HFFc6 (cell line): Measurements from ENCODE around the gene ZER1. TPM values are rescaled to one million over a fixed set of nuclear protein-coding genes. Genes with fewer than 3 reads are reported as not detected.

Source experiments
- DNase-seq: peaks from one replicate; pipeline ENCODE4 v3.0.0-alpha.2; 2018
- H3K27ac Mint-ChIP-seq: 2 replicates; pipeline ENCODE4 v1.8.0; 2020; ENCODE audit warnings: mild to moderate bottlenecking, mixed read lengths
- H3K27me3 Mint-ChIP-seq: 2 replicates; pipeline ENCODE4 v1.8.0; 2021; ENCODE audit warnings: mild to moderate bottlenecking, moderate library complexity, mixed read lengths; ENCODE audit not compliant: insufficient read depth
- H3K36me3 Mint-ChIP-seq: 2 replicates; pipeline ENCODE4 v1.8.0; 2021; ENCODE audit warnings: low read depth, mixed read lengths
- H3K4me1 Mint-ChIP-seq: 2 replicates; pipeline ENCODE4 v1.8.0; 2020; ENCODE audit warnings: low read depth, mixed read lengths
- H3K4me3 Mint-ChIP-seq: 2 replicates; pipeline ENCODE4 v1.8.0; 2020; ENCODE audit warnings: mild to moderate bottlenecking, moderate library complexity, mixed read lengths
- H3K9me3 Mint-ChIP-seq: 2 replicates; pipeline ENCODE4 v1.8.0; 2020; ENCODE audit warnings: mild to moderate bottlenecking, mixed read lengths
- CTCF ChIP-seq: fragments of 200-600 bp; sonication (generic); IDR thresholded peaks from 2 replicates; pipeline ENCODE4 v1.5.0; 2021; ENCODE audit warnings: antibody characterized with exemption, mild to moderate bottlenecking
- total RNA-seq, 6 experiments: library from RNA; stranded (reverse); fragmentation: NEBNext Ultra II Directional; extraction: Animal tissue kit (Norgen Biotek cat#: 25700); gene quantifications; 2 replicates in 1 of 6; 3 replicates in 5 of 6; pipeline ENCODE4 v1.2.3, GENCODE V29; 2021

The ZER1 gene
- total RNA-seq, 6 experiments from 2014 or later, result 32.5 to 47.6 (median 37.8) TPM

DNA sequence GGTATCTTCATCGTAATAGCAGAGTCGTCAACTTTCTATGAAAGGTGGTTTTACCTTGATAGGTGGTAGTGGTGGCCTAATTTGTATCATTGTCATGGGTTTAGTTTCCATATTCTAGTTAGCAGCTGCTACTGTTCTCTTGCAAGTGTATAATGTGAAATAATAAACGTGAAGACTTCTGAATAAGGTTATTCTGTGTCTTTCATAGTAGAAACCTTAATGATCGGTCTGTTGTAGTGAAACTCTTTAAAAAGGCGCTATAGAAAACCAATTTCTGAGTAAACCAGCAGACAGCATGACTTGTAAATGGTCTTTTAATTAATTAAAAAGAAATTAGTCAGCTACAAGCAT lies 81.1 kb downstream of the ZER1 start:
- peak overlapping the region; percentile 82 for H3K27ac Mint-ChIP-seq
- peaks cover 34% of the 10 kb centered on the region for H3K4me1 Mint-ChIP-seq
- peaks cover 5% of the 10 kb centered on the region for H3K27me3 Mint-ChIP-seq
- no peak for DNase-seq
- no peak for TF ChIP-seq CTCF
- H3K4me3 Mint-ChIP-seq, result peak overlapping the region; percentile 97
- H3K9me3 Mint-ChIP-seq, result no peaks in the 10 kb centered on the region
- H3K36me3 Mint-ChIP-seq, result peaks cover 36% of the 10 kb centered on the region

GRCh38 chr9:128689820-128690683 lies 81.7 kb downstream of the ZER1 start:
- peaks cover 40% of the 10 kb centered on the region for H3K4me1 Mint-ChIP-seq
- H3K9me3 Mint-ChIP-seq, result no peaks in the 10 kb centered on the region
- peaks cover 33% of the 10 kb centered on the region for H3K36me3 Mint-ChIP-seq
- peak overlapping the region; percentile 82 for H3K27ac Mint-ChIP-seq
- H3K27me3 Mint-ChIP-seq, result peaks cover 5% of the 10 kb centered on the region
- no peak for TF ChIP-seq CTCF
- H3K4me3 Mint-ChIP-seq, result peak overlapping the region; percentile 97
- no peak for DNase-seq

- TF ChIP-seq CTCF, result no peak
- Mint-ChIP-seq H3K9me3 (no peaks in the 10 kb centered on the region), H3K4me1 (peaks cover 47% of the 10 kb centered on the region), H3K4me3 (peak overlapping the region; percentile 41; the same call in 1 of the 2 replicates), H3K36me3 (peaks cover 27% of the 10 kb centered on the region), H3K27ac (peak overlapping the region; percentile 55; the same call in 1 of the 2 replicates), H3K27me3 (peaks cover 5% of the 10 kb centered on the region)
- DNase-seq, result no peak
Measured at GRCh38 chr9:128689293-128689774, 82.4 kb downstream of the ZER1 start.

- Mint-ChIP-seq H3K9me3 (no peaks in the 10 kb centered on the region), H3K27me3 (peaks cover 5% of the 10 kb centered on the region), H3K27ac (peak within 1 kb of the TSS; percentile 83), H3K4me1 (peaks cover 52% of the 10 kb centered on the region), H3K36me3 (peaks cover 24% of the 10 kb centered on the region), H3K4me3 (peak within 1 kb of the TSS; percentile 97)
- peak; percentile 81 for DNase-seq
- no peak for TF ChIP-seq CTCF
Measured at GRCh38 chr9:128688501-128689292, 83.0 kb downstream of the ZER1 start, which contains the start of gene SET. SET (plus strand) TSS chr9:128689222; CDS start chr9:128689583, 361 bp downstream.

- no peak for DNase-seq
- H3K27me3 Mint-ChIP-seq, result peaks cover 5% of the 10 kb centered on the region
- TF ChIP-seq CTCF, result no peak
- H3K4me3 Mint-ChIP-seq, result no peak overlapping the region
- H3K27ac Mint-ChIP-seq, result no peak overlapping the region
- no peaks in the 10 kb centered on the region for H3K9me3 Mint-ChIP-seq
- H3K4me1 Mint-ChIP-seq, result peaks cover 55% of the 10 kb centered on the region
- H3K36me3 Mint-ChIP-seq, result peaks cover 17% of the 10 kb centered on the region
Measured at GRCh38 chr9:128687453-128687852, 84.3 kb downstream of the ZER1 start.
